ENCODE measurements around the gene PCLAF. TPM values are rescaled to one million over a fixed set of nuclear protein-coding genes. Genes with fewer than 3 reads are reported as not detected.

PCLAF gene
- total and polyA plus RNA-seq, 9 donors, result 0.37 to 2.2 (median 1.3) TPM; not detected in 4

DNA sequence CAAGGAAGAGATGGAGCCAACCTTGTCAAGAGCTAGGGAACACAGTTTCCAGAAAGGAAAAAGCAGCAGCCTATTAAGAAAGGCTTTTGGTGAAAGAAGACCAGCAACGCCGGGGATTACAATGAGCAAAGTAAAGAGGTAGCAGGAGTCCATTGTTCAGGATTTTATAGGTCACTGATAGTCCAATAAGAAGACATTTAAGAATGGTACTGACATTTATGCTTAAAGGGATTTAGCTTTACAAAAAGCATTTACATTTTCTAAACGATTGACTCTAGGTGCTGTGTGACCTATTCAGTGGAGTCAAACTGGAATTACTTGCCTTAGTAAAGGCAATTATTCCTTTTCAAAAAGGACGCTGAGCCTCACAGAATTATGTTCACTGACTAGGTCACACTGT is 66.0 kb downstream of the PCLAF start:
- TF ChIP-seq CTCF (IDR thresholded peaks at IDR 0.05) (no peak), EP300 (IDR thresholded peaks at IDR 0.05) (no peak), POLR2A (IDR thresholded peaks at IDR 0.05) (no peak)
- no peaks in the 10 kb centered on the region for H3K36me3 ChIP-seq
- H3K4me3 ChIP-seq, result no peak overlapping the region
- no peak for DNase-seq
- intact Hi-C loops (cut with DNase I), result no loop called here
- H3K27me3 ChIP-seq, result no peaks in the 10 kb centered on the region
- H3K9me3 ChIP-seq, result no peaks in the 10 kb centered on the region
- H3K27ac ChIP-seq, result no peak overlapping the region
- 60 to 67% (median 63%) methylated on average over 4 of the region's 4 CpGs for WGBS, 3 donors
- H3K4me1 ChIP-seq (ENCODE audit: insufficient read depth), result peaks cover 4% of the 10 kb centered on the region

- H3K9me3 ChIP-seq, result no peaks in the 10 kb centered on the region
- intact Hi-C loops (cut with DNase I), result no loop called here
- DNase-seq, result no peak
- H3K27me3 ChIP-seq, result no peaks in the 10 kb centered on the region
- TF ChIP-seq POLR2A (IDR thresholded peaks at IDR 0.05) (no peak), CTCF (IDR thresholded peaks at IDR 0.05) (no peak), EP300 (IDR thresholded peaks at IDR 0.05) (no peak)
- 43 to 57% (median 45%) methylated on average over 3 of the region's 3 CpGs for WGBS, 3 donors
- no peak overlapping the region for H3K27ac ChIP-seq
- no peak overlapping the region for H3K4me3 ChIP-seq
- no peaks in the 10 kb centered on the region for H3K36me3 ChIP-seq
- peaks cover 4% of the 10 kb centered on the region for H3K4me1 ChIP-seq (ENCODE audit: insufficient read depth)
Observed at GRCh38 chr15:64314456-64314855, 66.8 kb downstream of the PCLAF start.

Small RNAs within 50 kb of the gene (small RNA-seq; reads per million reads assigned to genes)
- not detected for gene RF00554

Other genes with a start within 250 kb of the PCLAF start
- 1 to 10 TPM in 1 of 7 donors, under 1 TPM in 5, not detected in 1; 0.15 to 2.3 (median 0.28) TPM for gene SNX22, start 229.7 kb downstream of the PCLAF start, total RNA-seq
- under 1 TPM; 0.07 to 0.81 TPM for gene SNX22, start 229.7 kb downstream of the PCLAF start, polyA plus RNA-seq
- 100 to 1,000 TPM; 201 to 589 (median 367) TPM for gene PPIB, start 218.4 kb downstream of the PCLAF start, total RNA-seq
- gene PPIB, start 218.4 kb downstream of the PCLAF start, polyA plus RNA-seq, result 100 to 1,000 TPM; 434 to 514 TPM
- gene CSNK1G1, start 25.3 kb downstream of the PCLAF start, total RNA-seq, result 10 to 100 TPM in 6 of 7 donors, 1 to 10 TPM in 1; 8.3 to 23.9 (median 14.8) TPM
- 10 to 100 TPM in 1 of 2 donors, 1 to 10 TPM in 1; 2.9 to 12.6 TPM for gene CSNK1G1, start 25.3 kb downstream of the PCLAF start, polyA plus RNA-seq
- 10 to 100 TPM in 5 of 7 donors, 1 to 10 TPM in 2; 7.4 to 24.0 (median 18.6) TPM for gene TRIP4, start 6.4 kb upstream of the PCLAF start, total RNA-seq
- gene TRIP4, start 6.4 kb upstream of the PCLAF start, polyA plus RNA-seq, result 10 to 100 TPM; 15.6 to 19.7 TPM
- gene ZNF609, start 79.1 kb upstream of the PCLAF start, total RNA-seq, result 10 to 100 TPM; 27.0 to 63.6 (median 46.4) TPM
- gene ZNF609, start 79.1 kb upstream of the PCLAF start, polyA plus RNA-seq, result 10 to 100 TPM; 18.4 to 30.6 TPM